Stimulated activated CD8-positive, alpha-beta memory T cell treated with anti-CD3 and anti-CD28 coated beads, Interleukin-2, amount 100 ng/mL, for 1 hour (primary cell): ENCODE measurements around the gene RCCD1.
"Not testable (repeated sequence)": the region's sequence is repeated elsewhere in the genome, so short reads cannot be mapped to it uniquely, and the experiment has no call there.

Experiments used
- DNase-seq, 2 donors: peaks; one replicate each; pipeline ENCODE4 v3.0.0-alpha.2; 2020; ENCODE audit warnings: low read depth in 2 of 2

The RCCD1 gene, protein sequence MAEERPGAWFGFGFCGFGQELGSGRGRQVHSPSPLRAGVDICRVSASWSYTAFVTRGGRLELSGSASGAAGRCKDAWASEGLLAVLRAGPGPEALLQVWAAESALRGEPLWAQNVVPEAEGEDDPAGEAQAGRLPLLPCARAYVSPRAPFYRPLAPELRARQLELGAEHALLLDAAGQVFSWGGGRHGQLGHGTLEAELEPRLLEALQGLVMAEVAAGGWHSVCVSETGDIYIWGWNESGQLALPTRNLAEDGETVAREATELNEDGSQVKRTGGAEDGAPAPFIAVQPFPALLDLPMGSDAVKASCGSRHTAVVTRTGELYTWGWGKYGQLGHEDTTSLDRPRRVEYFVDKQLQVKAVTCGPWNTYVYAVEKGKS

GRCh38 chr15:90954712-90955623 is at the start of gene RCCD1:
TSS of gene RCCD1 (plus strand) at chr15:90954884. CDS start at chr15:90956735, 1,851 bp downstream.
- DNase-seq = peak; percentile 71 to 76

GRCh38 chr15:90905306-90906180 is 49.1 kb upstream of the RCCD1 start:
- DNase-seq = no peak

DNA sequence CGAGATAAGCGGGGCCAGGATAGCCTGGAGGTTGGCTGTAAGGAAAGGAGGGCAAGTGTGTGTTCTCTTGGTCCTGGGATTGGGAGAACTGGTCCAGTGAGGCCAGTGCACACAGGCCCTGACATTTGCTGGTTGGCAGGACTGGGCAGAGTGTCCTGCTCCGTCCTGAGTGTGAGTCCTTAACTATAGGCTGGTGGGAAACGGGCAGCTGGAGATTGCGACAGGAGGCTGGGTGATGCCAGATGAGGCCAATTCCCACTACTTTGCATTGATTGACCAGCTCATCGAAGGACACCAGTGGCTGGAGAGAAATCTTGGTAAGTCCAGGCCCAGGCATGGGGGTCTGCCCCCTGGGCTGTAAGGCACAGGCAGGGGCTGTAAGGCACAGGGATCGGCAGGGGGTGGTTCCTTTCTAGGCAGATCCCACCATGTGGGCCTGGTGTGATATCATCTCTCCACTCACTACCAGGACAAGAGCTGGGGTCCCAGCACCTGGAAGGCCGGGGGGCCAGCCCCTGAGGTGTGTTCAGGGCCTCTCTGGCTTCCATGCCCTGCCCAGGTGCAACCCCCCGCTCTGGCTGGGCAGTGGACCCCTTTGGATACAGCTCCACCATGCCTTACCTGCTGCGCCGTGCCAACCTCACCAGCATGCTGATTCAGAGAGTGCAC is 48.4 kb upstream of the RCCD1 start:
- no peak for DNase-seq

DNA sequence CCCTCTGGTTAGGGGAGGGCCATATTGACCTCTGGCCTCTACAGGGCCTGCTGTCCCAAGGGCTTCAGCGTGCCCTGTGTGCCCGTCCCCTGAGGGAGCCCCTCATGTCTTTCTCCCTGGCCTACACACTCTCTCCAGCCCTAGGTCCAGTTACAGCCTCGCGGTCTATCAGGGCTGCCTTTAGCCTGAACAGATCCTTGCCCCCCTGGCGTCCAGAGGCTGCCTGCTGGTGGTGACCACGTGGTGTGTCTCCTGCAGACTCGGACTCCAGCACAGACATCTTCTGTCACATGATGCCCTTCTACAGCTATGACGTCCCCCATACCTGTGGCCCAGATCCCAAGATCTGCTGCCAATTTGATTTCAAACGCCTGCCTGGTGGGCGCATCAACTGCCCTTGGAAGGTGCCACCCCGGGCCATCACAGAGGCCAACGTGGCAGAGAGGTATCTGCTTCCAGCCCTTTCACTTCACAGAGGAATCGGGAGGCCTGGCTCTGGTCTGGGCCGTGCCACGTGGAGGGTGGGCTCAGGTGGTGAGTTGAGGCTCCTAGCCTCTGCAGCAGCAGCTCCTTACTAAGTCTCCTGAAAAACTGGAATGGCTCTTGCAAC is 47.5 kb upstream of the RCCD1 start:
- no peak for DNase-seq

- no peak for DNase-seq
Measured at GRCh38 chr15:90907838-90908507, 46.7 kb upstream of the RCCD1 start.

DNA sequence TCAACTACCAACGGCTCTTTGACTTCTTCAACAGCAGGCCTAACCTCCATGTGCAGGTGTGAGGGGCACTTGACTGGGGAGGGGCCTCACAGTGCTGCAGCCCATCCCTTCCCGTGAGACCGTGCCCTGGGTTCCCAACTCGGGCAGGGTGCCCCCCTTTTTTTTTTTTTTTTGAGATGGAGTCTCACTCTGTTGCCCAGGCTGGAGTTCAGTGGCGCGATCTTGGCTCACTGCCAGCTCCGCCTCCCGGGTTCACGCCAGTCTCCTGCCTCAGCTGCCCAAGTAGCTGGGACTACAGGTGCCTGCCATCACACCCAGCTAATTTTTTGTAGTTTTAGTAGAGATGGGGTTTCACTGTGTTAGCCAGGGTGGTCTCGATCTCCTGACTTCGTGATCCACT is 45.2 kb upstream of the RCCD1 start:
- not testable (repeated sequence) for DNase-seq

- no peak for DNase-seq
Measured at GRCh38 chr15:90909976-90910375, 44.7 kb upstream of the RCCD1 start.

GRCh38 chr15:90910441-90911301 is 44.0 kb upstream of the RCCD1 start:
- DNase-seq = no peak

- DNase-seq = no peak
Measured at GRCh38 chr15:90911302-90911623, 43.4 kb upstream of the RCCD1 start.

DNA sequence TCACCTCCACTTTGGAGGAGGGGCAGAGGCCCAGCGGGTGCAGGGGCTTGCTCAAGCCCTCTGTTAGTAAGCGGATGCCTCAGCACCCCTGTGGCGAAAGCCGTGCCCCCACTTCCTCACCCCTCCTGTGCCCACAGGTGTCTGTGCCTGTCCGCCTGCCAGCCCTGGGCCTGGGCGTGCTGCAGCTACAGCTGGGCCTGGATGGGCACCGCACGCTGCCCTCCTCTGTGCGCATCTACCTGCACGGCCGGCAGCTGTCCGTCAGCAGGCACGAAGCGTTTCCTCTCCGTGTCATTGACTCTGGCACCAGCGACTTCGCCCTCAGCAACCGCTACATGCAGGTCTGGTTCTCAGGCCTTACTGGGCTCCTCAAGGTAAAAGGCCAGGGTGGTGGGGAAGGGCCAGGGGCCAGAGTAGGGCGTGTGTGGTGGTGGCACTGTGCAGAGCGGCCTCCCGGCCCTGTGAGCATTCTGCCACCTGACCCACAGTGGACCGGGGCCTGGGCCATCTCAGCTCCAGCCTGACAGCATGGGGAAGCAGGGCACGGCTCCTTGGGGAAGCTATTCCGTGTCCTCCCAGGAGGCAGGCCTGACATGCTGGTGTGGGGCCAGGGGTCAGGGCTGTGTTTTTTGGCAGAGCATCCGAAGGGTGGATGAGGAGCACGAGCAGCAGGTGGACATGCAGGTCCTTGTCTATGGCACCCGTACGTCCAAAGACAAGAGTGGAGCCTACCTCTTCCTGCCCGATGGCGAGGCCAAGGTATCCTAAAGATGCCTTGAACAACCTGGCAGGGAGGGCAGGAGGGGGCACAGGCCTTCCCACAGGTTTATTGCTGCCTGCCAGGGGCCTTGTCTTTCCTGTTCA is 42.5 kb upstream of the RCCD1 start:
- no peak for DNase-seq

DNA sequence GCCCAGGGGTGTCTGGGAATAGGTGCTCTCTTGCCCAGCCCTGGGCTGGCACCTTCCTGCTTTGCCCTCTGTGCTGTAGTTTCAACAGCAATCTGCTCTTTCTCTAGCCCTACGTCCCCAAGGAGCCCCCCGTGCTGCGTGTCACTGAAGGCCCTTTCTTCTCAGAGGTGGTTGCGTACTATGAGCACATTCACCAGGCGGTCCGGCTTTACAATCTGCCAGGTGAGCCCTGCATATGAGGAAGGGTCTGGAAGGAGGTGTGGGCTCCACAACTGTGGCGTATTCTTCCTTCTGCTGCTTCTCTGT is 42.0 kb upstream of the RCCD1 start:
- no peak for DNase-seq

- no peak for DNase-seq
Measured at GRCh38 chr15:90913398-90913944, 41.2 kb upstream of the RCCD1 start.

- no peak for DNase-seq
Measured at GRCh38 chr15:90914305-90915080, 40.2 kb upstream of the RCCD1 start.

DNA sequence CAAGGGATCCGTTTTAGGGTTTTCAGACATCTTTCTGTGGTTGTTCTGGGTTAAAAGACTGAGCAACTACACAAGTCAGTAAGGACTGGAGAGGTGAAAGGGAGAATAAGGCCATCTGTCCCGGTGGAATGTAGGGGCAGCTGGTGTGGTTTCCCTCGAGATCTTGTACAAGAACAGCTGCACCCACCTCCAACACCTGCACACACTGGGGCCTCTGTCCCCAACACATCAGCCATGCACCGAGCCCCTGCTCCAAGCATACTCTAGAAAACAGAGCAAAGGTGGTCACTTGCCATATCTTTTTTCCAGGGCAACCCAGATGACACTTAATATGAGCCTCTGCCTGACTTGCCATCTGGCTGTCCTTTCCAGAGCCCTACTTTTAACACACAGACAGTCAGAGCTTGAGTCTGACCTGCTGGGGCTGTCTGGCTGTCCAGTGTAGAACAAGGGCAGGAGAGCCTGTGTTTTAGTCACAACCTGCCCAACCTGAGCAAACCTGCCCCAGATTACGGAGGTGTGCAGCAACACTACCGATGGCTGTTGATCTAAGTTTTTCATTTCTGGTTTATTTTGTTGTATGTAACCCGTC is 39.4 kb upstream of the RCCD1 start:
- no peak for DNase-seq

DNA sequence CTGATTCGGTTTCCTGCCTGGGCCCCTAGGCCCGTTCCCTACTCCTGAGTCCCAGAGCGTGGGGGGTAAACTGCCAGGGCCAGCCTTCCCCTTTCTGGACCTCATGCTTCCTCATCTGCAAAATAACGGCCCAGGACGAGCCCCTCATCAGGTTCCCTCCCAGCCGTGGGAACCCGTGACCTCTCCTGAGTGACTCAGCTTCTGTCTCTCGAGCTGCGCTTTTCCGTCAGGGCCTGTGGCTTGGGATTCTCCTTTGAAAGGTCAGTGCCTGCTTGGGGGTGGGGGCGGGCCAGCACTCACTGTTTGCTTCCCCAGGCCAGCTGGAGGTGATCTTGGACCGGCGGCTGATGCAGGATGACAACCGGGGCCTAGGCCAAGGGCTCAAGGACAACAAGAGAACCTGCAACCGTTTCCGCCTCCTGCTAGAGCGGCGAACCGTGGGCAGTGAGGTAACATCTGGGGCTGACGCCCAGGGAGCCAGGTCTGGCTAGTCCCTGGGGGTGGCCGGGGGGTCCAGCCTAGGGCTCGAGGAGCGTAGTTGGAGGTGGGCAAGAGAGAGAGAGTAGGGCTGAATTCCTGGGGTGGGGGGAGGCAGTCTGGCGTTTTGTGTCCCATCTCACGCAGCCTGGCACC is 38.8 kb upstream of the RCCD1 start:
- no peak for DNase-seq

GRCh38 chr15:90916461-90916860 is 38.2 kb upstream of the RCCD1 start:
- DNase-seq = no peak

- DNase-seq = no peak
Measured at GRCh38 chr15:90917569-90917968, 37.1 kb upstream of the RCCD1 start.
